PFSK-1 (cell line): ENCODE results near the gene TMEM156.

ENCODE experiments used
- FOXP2 ChIP-seq: optimal IDR thresholded peaks from 2 replicates; pipeline ENCODE3; 2011; ENCODE audit warnings: borderline replicate concordance, control low read depth, inconsistent platforms; ENCODE audit not compliant: insufficient read depth; ENCODE audit errors: extremely low read length, extremely low read depth
- POLR2AphosphoS5 ChIP-seq: IDR thresholded peaks from 2 replicates; pipeline ENCODE4 v1.6.1; 2012; ENCODE audit warnings: low read depth, mild to moderate bottlenecking, control low read depth, low read length, moderate library complexity
- REST ChIP-seq, 2 experiments: IDR thresholded peaks; 2 replicates each; pipeline versions ENCODE4 v1.6.1 to v1.8.0; 2011 to 2012; ENCODE audit warnings: low read depth in 2 of 2, low read length in 2 of 2, control low read depth in 1 of 2, inconsistent platforms in 1 of 2, mild to moderate bottlenecking in 1 of 2, moderate library complexity in 1 of 2; ENCODE audit not compliant: insufficient read depth in 1 of 2
- SIN3A ChIP-seq: IDR thresholded peaks from 2 replicates; pipeline ENCODE4 v1.6.1; 2012; ENCODE audit warnings: mild to moderate bottlenecking, low read length, moderate library complexity, borderline replicate concordance; ENCODE audit not compliant: insufficient read depth
- TAF1 ChIP-seq: IDR thresholded peaks from 2 replicates; pipeline ENCODE4 v1.6.1; 2012; ENCODE audit warnings: low read length, control low read depth, borderline replicate concordance; ENCODE audit not compliant: insufficient read depth

TMEM156 gene

GRCh38 chr4:38976308-38976707 lies 55.9 kb downstream of the TMEM156 start:
- TF ChIP-seq POLR2AphosphoS5 (no peak), TAF1 (no peak), FOXP2 (no peak), SIN3A (no peak), REST (IDR thresholded peaks at IDR 0.05; ENCODE audit: insufficient read depth in 1 of 2, low read depth in 2 of 2, low read length in 2 of 2) (no peak)

GRCh38 chr4:38968668-38969067 lies 63.5 kb downstream of the TMEM156 start:
- TF ChIP-seq TAF1: no peak
- no peak for TF ChIP-seq FOXP2
- TF ChIP-seq REST (IDR thresholded peaks at IDR 0.05; ENCODE audit: insufficient read depth in 1 of 2, low read depth in 2 of 2, low read length in 2 of 2): no peak
- TF ChIP-seq POLR2AphosphoS5: no peak
- no peak for TF ChIP-seq SIN3A

- no peak for TF ChIP-seq SIN3A
- no peak for TF ChIP-seq REST (IDR thresholded peaks at IDR 0.05; ENCODE audit: insufficient read depth in 1 of 2, low read depth in 2 of 2, low read length in 2 of 2)
- no peak for TF ChIP-seq FOXP2
- no peak for TF ChIP-seq POLR2AphosphoS5
- TF ChIP-seq TAF1: no peak
Measured at GRCh38 chr4:38967260-38968095, 64.7 kb downstream of the TMEM156 start.

- TF ChIP-seq POLR2AphosphoS5 (no peak), FOXP2 (no peak), REST (IDR thresholded peaks at IDR 0.05; ENCODE audit: insufficient read depth in 1 of 2, low read depth in 2 of 2, low read length in 2 of 2) (no peak), TAF1 (no peak), SIN3A (no peak)
Measured at GRCh38 chr4:38965866-38966265, 66.3 kb downstream of the TMEM156 start.
